ENCODE measurements around the gene PTGES3.
"Not testable (repeated sequence)": the region's sequence is repeated elsewhere in the genome, so short reads cannot be mapped to it uniquely, and the experiment has no call there.

PTGES3 gene

GRCh38 chr12:56657416-56658379, 30.4 kb downstream of the PTGES3 start:
- no peak for DNase-seq (ENCODE audit: low read depth)
- no peak for TF ChIP-seq CTCF (IDR thresholded peaks at IDR 0.05; ENCODE audit: low read depth, low read length, missing control alignments)
- no peak overlapping the region for H3K4me3 ChIP-seq (ENCODE audit: low read depth, low read length)

DNA sequence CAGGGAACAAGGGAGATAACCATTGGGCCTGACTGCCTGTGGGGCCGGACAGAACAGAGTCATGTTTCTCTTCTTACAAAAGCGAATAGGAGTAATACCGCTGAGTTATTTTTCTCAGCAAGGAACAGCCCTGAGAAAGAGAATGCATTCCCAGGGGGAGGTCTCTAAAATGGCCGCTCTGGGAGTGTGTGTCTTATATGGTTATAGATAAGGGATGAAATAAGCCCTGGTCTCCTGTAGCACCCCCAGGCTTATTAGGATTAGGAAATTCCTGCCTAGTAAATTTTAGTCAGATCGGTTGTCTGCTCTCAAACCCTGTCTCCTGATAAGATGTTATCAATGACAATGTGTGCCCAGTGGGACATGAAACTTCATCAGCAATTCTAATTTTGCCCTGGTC, 34.3 kb downstream of the PTGES3 start:
- not testable (repeated sequence) for DNase-seq (ENCODE audit: low read depth); H3K4me3 ChIP-seq (ENCODE audit: low read depth, low read length)

DNA sequence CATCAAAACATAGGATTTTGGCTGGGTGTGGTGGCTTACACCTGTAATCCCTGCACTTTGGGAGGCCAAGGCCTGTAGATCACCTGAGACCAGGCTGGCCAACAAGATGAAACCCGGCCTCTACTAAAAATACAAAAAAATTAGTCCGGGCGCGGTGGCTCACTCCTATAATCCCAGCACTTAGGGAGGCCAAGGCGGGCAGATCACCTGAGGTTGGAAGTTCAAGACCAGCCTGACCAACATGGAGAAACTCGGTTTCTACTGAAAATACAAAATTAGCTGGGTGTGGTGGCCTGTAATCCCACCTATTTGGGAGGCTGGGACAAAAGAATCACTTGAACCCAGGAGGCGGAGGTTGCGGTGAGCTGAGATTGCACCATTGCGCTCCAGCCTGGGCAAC, 40.1 kb downstream of the PTGES3 start:
- not testable (repeated sequence) for DNase-seq (ENCODE audit: low read depth); H3K4me3 ChIP-seq (ENCODE audit: low read depth, low read length)

DNA sequence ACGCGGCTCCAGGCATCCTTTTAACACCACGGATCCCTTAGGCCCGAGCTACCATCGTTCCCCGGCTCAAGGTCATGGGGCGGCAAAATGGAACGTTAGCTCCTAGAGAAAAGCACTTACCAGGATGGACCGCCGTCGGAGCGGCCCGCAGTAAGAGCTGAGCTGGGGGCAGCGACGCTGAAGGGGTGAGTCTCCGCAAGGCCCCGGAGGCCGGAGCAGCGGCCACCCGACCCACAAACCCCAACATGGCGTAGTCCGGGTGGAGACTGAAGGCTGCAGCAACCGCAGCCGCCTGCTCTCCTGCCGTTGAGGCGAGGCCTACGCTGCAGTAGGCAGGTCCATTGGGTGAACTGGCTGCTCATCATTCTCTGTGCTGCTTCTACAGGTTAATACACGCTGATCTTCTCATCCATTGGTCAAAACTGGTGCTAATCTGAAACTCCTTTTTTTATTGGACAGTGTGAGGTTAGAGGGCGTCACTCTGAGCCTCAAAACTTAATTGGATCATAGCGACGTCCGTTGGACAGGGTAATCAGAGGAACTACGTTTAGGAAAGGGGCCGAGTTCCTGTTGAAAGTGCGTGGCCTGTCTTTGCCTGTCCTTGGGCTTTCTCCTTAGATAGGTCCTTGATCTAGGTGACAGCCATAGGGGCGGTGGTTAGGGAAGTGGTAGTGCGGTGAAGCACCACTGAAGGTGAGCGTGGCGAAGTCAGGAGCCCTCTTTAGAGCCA, 42.2 kb downstream of the PTGES3 start, which contains the start of gene ATP5F1B:
Gene ATP5F1B (minus strand): TSS at position 268 of the 730 bp plus-strand sequence. CDS start 21 bp downstream, at position 247.
- no peak for TF ChIP-seq CTCF (IDR thresholded peaks at IDR 0.05; ENCODE audit: low read depth, low read length, missing control alignments)
- peak; percentile 100 for DNase-seq (ENCODE audit: low read depth)
- peak within 1 kb of the TSS; percentile 76 for H3K4me3 ChIP-seq (ENCODE audit: low read depth, low read length)

- no peak for DNase-seq (ENCODE audit: low read depth)
- peak; percentile 2 for TF ChIP-seq CTCF (IDR thresholded peaks at IDR 0.05; ENCODE audit: low read depth, low read length, missing control alignments)
- peak overlapping the region; percentile 76 for H3K4me3 ChIP-seq (ENCODE audit: low read depth, low read length)
Observed at GRCh38 chr12:56645201-56645716, 42.8 kb downstream of the PTGES3 start.

DNA sequence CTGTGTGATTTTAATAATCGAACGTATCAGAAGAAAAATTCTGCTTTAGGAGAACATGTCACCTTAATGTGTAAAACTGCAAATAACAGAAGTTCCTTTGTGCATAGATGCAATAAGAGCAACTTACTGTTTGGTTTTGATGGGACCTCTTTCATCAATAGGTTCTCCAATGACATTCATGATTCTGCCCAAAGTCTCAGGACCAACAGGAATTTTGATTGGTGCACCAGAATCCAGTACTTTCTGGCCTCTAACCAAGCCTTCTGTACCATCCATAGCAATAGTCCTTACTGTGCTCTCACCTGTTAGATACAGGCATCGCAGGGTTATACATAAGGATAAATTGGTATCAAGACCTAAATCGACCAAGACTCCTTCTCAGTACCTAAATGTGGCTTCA, 43.4 kb downstream of the PTGES3 start:
- TF ChIP-seq CTCF (IDR thresholded peaks at IDR 0.05; ENCODE audit: low read depth, low read length, missing control alignments): no peak
- no peak for DNase-seq (ENCODE audit: low read depth)
- peak overlapping the region; percentile 76 for H3K4me3 ChIP-seq (ENCODE audit: low read depth, low read length)

- TF ChIP-seq CTCF (IDR thresholded peaks at IDR 0.05; ENCODE audit: low read depth, low read length, missing control alignments): no peak
Observed at GRCh38 chr12:56641219-56641618, 46.9 kb downstream of the PTGES3 start.

More at GRCh38 chr12:56641219-56641618, 46.9 kb downstream of the PTGES3 start:
- DNase-seq (ENCODE audit: low read depth): no peak
- H3K4me3 ChIP-seq (ENCODE audit: low read depth, low read length): no peak overlapping the region
